GM18867 (cell line): Measurements from ENCODE around the gene IQCE.

Experiments
- ATAC-seq: cut with Tn5 transposase; IDR thresholded peaks from one replicate; pipeline ENCODE4 v1.9.1; 2021; ENCODE audit warnings: mild to moderate bottlenecking, moderate library complexity; ENCODE audit not compliant: unreplicated experiment

Gene IQCE

GRCh38 chr7:2631946-2632732 lies 73.4 kb downstream of the IQCE start, which contains the start of gene TTYH3:
TSS of gene TTYH3 (plus strand) at chr7:2631986. CDS start at chr7:2632156, 170 bp downstream.
- ATAC-seq: peak; percentile 49

GRCh38 chr7:2632733-2633537 lies 74.2 kb downstream of the IQCE start:
- no peak for ATAC-seq

- no peak for ATAC-seq
These were observed 74.9 kb downstream of the IQCE start for GRCh38 chr7:2633538-2634266.

GRCh38 chr7:2634267-2635145 lies 75.7 kb downstream of the IQCE start:
- no peak for ATAC-seq

GRCh38 chr7:2635148-2635668 lies 76.4 kb downstream of the IQCE start:
- ATAC-seq: no peak

- ATAC-seq: no peak
These were observed 77.3 kb downstream of the IQCE start for GRCh38 chr7:2635810-2636701.

GRCh38 chr7:2637066-2637471 lies 78.3 kb downstream of the IQCE start:
- no peak for ATAC-seq

GRCh38 chr7:2637505-2638223 lies 78.9 kb downstream of the IQCE start:
- ATAC-seq: no peak

- no peak for ATAC-seq
These were observed 79.6 kb downstream of the IQCE start for GRCh38 chr7:2638224-2638991.

GRCh38 chr7:2639181-2639681 lies 80.5 kb downstream of the IQCE start:
- ATAC-seq: no peak

GRCh38 chr7:2639695-2640481 lies 81.1 kb downstream of the IQCE start:
- no peak for ATAC-seq

GRCh38 chr7:2640482-2640830 lies 81.7 kb downstream of the IQCE start:
- ATAC-seq: no peak

- ATAC-seq: no peak
These were observed 82.1 kb downstream of the IQCE start for GRCh38 chr7:2640846-2641316.

- peak; percentile 33 for ATAC-seq
These were observed 82.9 kb downstream of the IQCE start for GRCh38 chr7:2641406-2642393.

GRCh38 chr7:2643386-2644219 lies 84.8 kb downstream of the IQCE start:
- no peak for ATAC-seq
